ENCODE results near the gene WDR73.

WDR73 gene

DNA sequence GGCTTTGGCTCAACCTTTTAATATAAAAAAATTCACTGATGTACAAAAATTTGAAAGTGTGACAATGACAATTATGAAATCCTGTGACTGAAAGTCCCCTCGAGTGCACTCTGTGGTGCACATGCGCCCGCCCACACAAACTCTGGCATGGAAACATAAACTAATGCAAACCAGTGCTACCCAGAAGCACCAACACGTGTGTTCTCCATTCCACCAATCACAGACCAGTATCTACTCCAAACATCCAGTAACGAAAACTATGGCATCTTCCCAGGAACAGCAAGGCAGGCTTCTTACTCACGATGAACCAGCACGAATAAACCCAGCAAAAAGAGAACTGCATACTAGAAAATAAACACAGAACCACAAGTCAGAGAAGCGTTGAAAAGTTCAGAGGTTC is 15.6 kb upstream of the WDR73 start:
- H3K4me3 ChIP-seq (ENCODE audit: low read depth, low read length) = no peak overlapping the region
- no peak for DNase-seq (ENCODE audit: low read depth, low spot score)
- TF ChIP-seq, protein P1, sequence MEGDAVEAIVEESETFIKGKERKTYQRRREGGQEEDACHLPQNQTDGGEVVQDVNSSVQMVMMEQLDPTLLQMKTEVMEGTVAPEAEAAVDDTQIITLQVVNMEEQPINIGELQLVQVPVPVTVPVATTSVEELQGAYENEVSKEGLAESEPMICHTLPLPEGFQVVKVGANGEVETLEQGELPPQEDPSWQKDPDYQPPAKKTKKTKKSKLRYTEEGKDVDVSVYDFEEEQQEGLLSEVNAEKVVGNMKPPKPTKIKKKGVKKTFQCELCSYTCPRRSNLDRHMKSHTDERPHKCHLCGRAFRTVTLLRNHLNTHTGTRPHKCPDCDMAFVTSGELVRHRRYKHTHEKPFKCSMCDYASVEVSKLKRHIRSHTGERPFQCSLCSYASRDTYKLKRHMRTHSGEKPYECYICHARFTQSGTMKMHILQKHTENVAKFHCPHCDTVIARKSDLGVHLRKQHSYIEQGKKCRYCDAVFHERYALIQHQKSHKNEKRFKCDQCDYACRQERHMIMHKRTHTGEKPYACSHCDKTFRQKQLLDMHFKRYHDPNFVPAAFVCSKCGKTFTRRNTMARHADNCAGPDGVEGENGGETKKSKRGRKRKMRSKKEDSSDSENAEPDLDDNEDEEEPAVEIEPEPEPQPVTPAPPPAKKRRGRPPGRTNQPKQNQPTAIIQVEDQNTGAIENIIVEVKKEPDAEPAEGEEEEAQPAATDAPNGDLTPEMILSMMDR (IDR thresholded peaks at IDR 0.05; ENCODE audit: low read depth, low read length) = no peak
- in situ Hi-C loops (cut with HindIII; ENCODE audit: low sequenced_read_pairs) = no loop called here

DNA sequence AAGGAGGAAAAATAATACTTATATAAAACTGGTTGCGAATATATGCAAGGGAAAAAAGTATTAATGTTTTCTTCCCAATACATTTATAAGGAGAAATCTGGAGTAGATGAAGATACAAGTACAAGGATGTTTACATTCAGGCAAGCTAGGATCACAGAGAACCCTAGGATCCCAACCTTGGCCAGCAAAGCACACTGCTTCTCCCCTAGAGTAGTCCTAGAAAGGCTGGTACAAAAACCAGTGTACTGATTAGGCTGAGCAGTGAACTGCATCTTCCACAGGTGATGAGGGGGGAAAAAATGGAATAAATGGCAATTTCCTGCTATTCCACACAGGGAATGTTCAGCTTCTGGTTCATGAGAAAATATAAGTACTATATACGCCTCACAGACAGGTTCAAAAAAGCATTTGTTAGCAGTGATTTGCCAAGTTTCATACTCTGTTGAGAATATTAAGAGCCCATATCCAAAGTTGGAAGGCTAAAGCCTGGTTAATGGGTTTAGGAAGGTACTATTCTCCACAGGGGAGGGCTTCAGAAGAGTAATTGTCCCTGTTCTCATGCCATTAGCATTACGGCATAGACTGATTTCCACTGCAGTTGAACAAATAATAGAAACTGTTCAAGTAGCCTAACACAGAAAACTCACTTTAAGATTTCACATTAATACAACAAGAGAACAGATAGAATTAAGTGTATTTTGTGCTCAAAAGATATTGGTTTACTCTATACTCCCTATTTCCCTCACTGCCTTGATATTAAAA is 14.3 kb upstream of the WDR73 start:
- TF ChIP-seq, protein P1 (IDR thresholded peaks at IDR 0.05; ENCODE audit: low read depth, low read length) = no peak
- H3K4me3 ChIP-seq (ENCODE audit: low read depth, low read length) = no peak overlapping the region
- DNase-seq (ENCODE audit: low read depth, low spot score) = no peak
- in situ Hi-C loops (cut with HindIII; ENCODE audit: low sequenced_read_pairs) = no loop called here

DNA sequence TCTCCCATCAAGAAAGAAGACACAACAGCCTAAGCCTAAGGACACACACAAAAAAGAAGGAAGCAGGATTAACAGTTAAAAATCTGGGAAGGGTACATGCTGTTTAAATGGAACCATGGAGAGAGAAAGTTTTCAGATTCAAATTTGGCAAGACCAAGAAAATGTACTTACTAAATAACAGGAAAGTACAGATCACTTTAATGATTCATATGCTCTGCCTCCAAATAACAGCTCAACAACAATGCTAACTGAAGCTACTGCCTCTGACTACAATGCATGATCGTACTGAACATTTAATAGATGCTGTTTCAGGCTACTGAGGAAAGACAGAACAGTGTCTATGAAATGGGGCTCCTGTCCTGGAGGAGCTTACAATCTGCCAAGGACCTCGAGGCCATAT is 12.3 kb upstream of the WDR73 start:
- TF ChIP-seq, protein P1 (IDR thresholded peaks at IDR 0.05; ENCODE audit: low read depth, low read length) = no peak
- in situ Hi-C loops (cut with HindIII; ENCODE audit: low sequenced_read_pairs) = no loop called here
- DNase-seq (ENCODE audit: low read depth, low spot score) = no peak
- H3K4me3 ChIP-seq (ENCODE audit: low read depth, low read length) = no peak overlapping the region

DNA sequence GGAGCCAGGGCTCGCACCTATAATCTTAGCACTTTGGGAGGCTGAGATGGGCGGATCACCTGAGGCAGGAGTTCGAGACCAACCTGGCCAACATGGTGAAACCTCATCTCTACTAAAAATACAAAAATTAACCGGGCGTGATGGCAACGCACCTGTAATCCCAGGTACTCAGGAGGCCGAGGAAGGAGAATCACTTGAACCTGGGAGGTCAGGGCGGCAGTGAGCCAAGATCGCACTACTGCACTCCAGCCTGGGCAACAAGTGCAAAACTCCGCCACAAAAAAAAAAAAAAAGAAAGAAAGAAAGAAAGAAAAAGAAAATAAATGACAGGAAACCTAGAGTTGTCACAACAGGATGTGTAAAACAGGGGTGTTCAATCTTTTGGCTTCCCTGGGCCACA is 6.9 kb upstream of the WDR73 start:
- no peak for DNase-seq (ENCODE audit: low read depth, low spot score)
- no peak overlapping the region for H3K4me3 ChIP-seq (ENCODE audit: low read depth, low read length)
- in situ Hi-C loops (cut with HindIII; ENCODE audit: low sequenced_read_pairs) = no loop called here
- TF ChIP-seq, protein P1 (IDR thresholded peaks at IDR 0.05; ENCODE audit: low read depth, low read length) = no peak

DNA sequence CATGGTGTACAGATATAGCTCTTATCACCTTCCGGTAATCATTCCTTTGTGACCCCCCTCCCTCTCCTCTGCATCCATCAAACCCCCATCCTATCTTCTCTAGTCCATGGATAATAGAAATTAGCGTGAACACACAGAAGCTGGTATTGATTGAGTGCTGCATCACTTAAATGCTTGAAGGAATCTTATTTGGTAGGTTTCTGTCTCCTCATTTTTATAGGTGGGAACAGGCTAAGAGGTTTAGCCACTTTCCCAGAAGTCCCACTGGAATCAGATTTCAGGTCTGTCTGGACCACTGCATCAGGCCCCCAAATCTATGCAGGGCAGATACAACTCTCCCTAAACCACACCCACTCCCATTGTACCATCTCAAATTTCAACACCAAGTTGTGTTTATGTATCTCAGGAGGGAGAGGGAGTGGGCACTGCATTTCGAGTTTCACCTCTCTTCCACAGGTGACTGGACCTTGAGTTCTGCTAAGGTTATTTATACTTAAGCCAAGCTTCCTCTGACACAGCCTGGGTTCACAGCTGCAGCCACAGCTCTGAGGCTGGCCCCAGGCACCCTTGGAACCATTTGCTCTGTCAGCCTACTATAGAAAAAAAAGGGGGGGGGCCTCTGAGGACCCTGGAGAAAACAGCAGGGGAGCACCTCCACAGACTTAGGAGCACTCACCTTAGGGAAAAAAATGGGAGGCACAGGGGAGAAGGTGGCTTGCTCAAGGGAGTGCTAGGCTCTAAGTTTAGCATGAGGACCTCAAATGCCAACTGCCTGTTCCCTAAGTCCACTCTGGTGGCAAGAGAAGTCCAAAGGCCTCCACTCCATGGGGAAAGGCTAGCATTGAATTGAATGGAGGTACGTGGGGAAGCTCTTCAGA is 6.1 kb upstream of the WDR73 start:
- in situ Hi-C loops (cut with HindIII; ENCODE audit: low sequenced_read_pairs) = no loop called here

DNA sequence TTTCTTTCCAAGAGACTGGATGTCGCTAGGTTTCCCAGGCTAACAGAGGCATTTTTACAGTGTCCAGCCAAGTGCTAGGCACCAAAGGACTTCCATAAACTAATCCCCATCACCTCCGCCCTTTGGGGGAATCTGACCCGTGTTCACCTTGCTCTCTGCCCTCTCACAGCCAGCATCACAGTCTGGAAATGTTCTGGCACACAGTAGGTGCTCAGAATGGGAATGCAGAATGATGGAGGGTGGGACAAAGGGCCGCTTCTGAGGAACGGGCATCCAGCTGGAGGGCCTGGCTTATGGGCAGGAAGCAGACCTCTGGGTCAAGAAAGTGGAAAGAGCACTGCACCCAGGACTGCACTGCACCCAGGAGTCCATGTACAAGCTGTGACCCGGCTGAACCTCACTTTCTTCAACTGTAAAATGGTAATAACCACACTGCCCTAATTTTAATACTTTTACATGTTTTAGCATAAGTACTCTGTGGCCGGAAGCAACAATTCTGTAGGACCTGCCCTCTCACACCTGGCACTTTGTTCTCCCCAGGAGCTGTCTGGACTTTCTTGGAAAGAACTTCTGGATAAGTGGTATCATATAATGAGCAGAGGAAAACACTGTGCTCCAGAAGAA is 4.8 kb upstream of the WDR73 start:
- in situ Hi-C loops (cut with HindIII; ENCODE audit: low sequenced_read_pairs) = no loop called here
- no peak overlapping the region for H3K4me3 ChIP-seq (ENCODE audit: low read depth, low read length)
- DNase-seq (ENCODE audit: low read depth, low spot score) = no peak
- TF ChIP-seq, protein P1 (IDR thresholded peaks at IDR 0.05; ENCODE audit: low read depth, low read length) = no peak

More for the DNA sequence above, 6.1 kb upstream of the WDR73 start:
- no peak overlapping the region for H3K4me3 ChIP-seq (ENCODE audit: low read depth, low read length)
- no peak for DNase-seq (ENCODE audit: low read depth, low spot score)
- TF ChIP-seq, protein P1 (IDR thresholded peaks at IDR 0.05; ENCODE audit: low read depth, low read length) = no peak

Measured in astrocyte of the spinal cord (primary cell).